IMR-90 (cell line): ENCODE measurements around the gene MCRIP2. TPM values are rescaled to one million over a fixed set of nuclear protein-coding genes. Genes with fewer than 3 reads are reported as not detected.

Source experiments
- ATAC-seq: fragments of 200-7000 bp; cut with Tn5 transposase; 2 replicates; pipeline ENCODE4 v1.9.1; 2020; ENCODE audit warnings: low read depth, mild to moderate bottlenecking, moderate library complexity
- BruUV-seq: library from RNA; stranded (reverse); fragments of 400-500 nt; replicated peaks from 2 replicates; lab custom pipeline; 2021; lab: Mats Ljungman, UMichigan
- CTCF ChIA-PET: fragments of 300-600 bp; formaldehyde crosslinking; extraction: SDS; loops from one replicate; lab custom pipeline; 2021; ENCODE audit warnings: antibody characterized with exemption; lab: Yijun Ruan, JAX
- POLR2A ChIA-PET: fragments of 300-600 bp; sonication (Branson Sonifier 250); formaldehyde crosslinking; loops from one replicate; lab custom pipeline; 2022; ENCODE audit warnings: antibody characterized with exemption; ENCODE audit not compliant: unreplicated experiment; lab: Charles Lee
- DNase-seq: peaks from one replicate; pipeline ENCODE4 v3.0.0; 2013
- H2AFZ ChIP-seq: replicated peaks from 2 replicates; pipeline ENCODE3; 2013; ENCODE audit warnings: low read length, mild to moderate bottlenecking; ENCODE audit not compliant: poor library complexity
- H2AK5ac ChIP-seq: 2 replicates; pipeline ENCODE4 v1.6.1; 2013; ENCODE audit warnings: low read depth, low read length, inconsistent platforms
- H2AK9ac ChIP-seq: replicated peaks from 2 replicates; pipeline ENCODE3; 2013; ENCODE audit warnings: mild to moderate bottlenecking, low read depth, low read length, moderate library complexity; ENCODE audit not compliant: poor library complexity
- H2BK120ac ChIP-seq: 2 replicates; pipeline ENCODE4 v1.6.1; 2013; ENCODE audit warnings: low read depth, low read length, inconsistent platforms
- H2BK15ac ChIP-seq: 3 replicates; pipeline ENCODE4 v1.6.1; 2013; ENCODE audit warnings: low read depth, low read length, inconsistent platforms
- H2BK20ac ChIP-seq: 2 replicates; pipeline ENCODE4 v1.6.1; 2013; ENCODE audit warnings: low read depth, mild to moderate bottlenecking, inconsistent platforms, low read length, moderate library complexity
- H2BK5ac ChIP-seq: 2 replicates; pipeline ENCODE4 v1.6.1; 2013; ENCODE audit warnings: mild to moderate bottlenecking, low read depth, low read length, inconsistent platforms; ENCODE audit not compliant: poor library complexity, severe bottlenecking
- H3K14ac ChIP-seq: replicated peaks from 2 replicates; pipeline ENCODE4 v1.6.1; 2013; ENCODE audit warnings: low read depth, low read length, inconsistent platforms
- H3K18ac ChIP-seq: 2 replicates; pipeline ENCODE4 v1.6.1; 2013; ENCODE audit warnings: low read depth, low read length, control low read depth
- H3K23ac ChIP-seq: 2 replicates; pipeline ENCODE4 v1.6.1; 2013; ENCODE audit warnings: low read depth, low read length, inconsistent platforms
- H3K27ac ChIP-seq: 2 replicates; pipeline ENCODE4 v1.5.1; 2013; ENCODE audit warnings: mild to moderate bottlenecking, control low read depth, low read length; ENCODE audit not compliant: insufficient read depth
- H3K27me3 ChIP-seq: 2 replicates; pipeline ENCODE4 v1.6.1; 2013; ENCODE audit warnings: low read length; ENCODE audit not compliant: control insufficient read depth, insufficient read depth
- H3K36me3 ChIP-seq: 2 replicates; pipeline ENCODE4 v1.6.1; 2013; ENCODE audit warnings: low read length, mixed read lengths; ENCODE audit not compliant: control insufficient read depth, insufficient read depth
- H3K4ac ChIP-seq: 2 replicates; pipeline ENCODE4 v1.6.1; 2013; ENCODE audit warnings: low read depth, low read length, inconsistent platforms
- H3K4me1 ChIP-seq: 2 replicates; pipeline ENCODE4 v1.6.1; 2013; ENCODE audit warnings: low read length, mixed read lengths; ENCODE audit not compliant: control insufficient read depth, insufficient read depth
- H3K4me2 ChIP-seq: 2 replicates; pipeline ENCODE4 v1.6.1; 2013; ENCODE audit warnings: low read depth, mild to moderate bottlenecking, control low read depth, low read length, moderate library complexity
- H3K4me3 ChIP-seq: 2 replicates; pipeline ENCODE4 v1.5.1; 2013; ENCODE audit warnings: low read depth, mild to moderate bottlenecking, control low read depth, low read length, moderate library complexity; ENCODE audit not compliant: insufficient read depth
- H3K56ac ChIP-seq: 2 replicates; pipeline ENCODE4 v1.6.1; 2013; ENCODE audit warnings: low read length, inconsistent platforms; ENCODE audit not compliant: insufficient read depth; ENCODE audit errors: extremely low read depth
- H3K79me1 ChIP-seq, 2 experiments: 2 replicates each; pipeline ENCODE4 v1.6.1; 2013; ENCODE audit warnings: low read length in 2 of 2, inconsistent platforms in 1 of 2, low read depth in 1 of 2
- H3K9ac ChIP-seq: 2 replicates; pipeline ENCODE4 v1.6.1; 2013; ENCODE audit warnings: low read depth, low read length, control low read depth
- H3K9me1 ChIP-seq: 2 replicates; pipeline ENCODE4 v1.6.1; 2013; ENCODE audit warnings: low read length, inconsistent platforms; ENCODE audit not compliant: insufficient read depth
- H3K9me3 ChIP-seq: 2 replicates; pipeline ENCODE4 v1.6.1; 2013; ENCODE audit warnings: low read length; ENCODE audit not compliant: control insufficient read depth, insufficient read depth
- H4K20me1 ChIP-seq: 2 replicates; pipeline ENCODE4 v1.6.1; 2013; ENCODE audit warnings: low read length, inconsistent platforms; ENCODE audit not compliant: insufficient read depth
- H4K5ac ChIP-seq: 2 replicates; pipeline ENCODE4 v1.6.1; 2013; ENCODE audit warnings: mild to moderate bottlenecking, low read depth, low read length, control low read depth
- H4K8ac ChIP-seq, 2 experiments: 2 replicates each; pipeline ENCODE4 v1.6.1; 2013; ENCODE audit warnings: low read depth in 2 of 2, low read length in 2 of 2, control low read depth in 1 of 2, inconsistent platforms in 1 of 2
- H4K91ac ChIP-seq: 2 replicates; pipeline ENCODE4 v1.6.1; 2013; ENCODE audit warnings: low read depth, low read length, inconsistent platforms; ENCODE audit not compliant: insufficient read depth
- CEBPB ChIP-seq: IDR thresholded peaks from 2 replicates; pipeline ENCODE4 v1.6.1; 2012; ENCODE audit warnings: low read depth, low read length, improper control_type of control experiment
- CHD1 ChIP-seq: IDR thresholded peaks from 2 replicates; pipeline ENCODE4 v1.6.1; 2012; ENCODE audit warnings: low read depth, low read length, improper control_type of control experiment
- CTCF ChIP-seq: conservative IDR thresholded peaks from 2 replicates; pipeline ENCODE4 v1.5.1; 2012; ENCODE audit warnings: mild to moderate bottlenecking, low read depth, low read length, improper control_type of control experiment
- ELK1 ChIP-seq: fragments of 150-350 bp; IDR thresholded peaks from 2 replicates; pipeline ENCODE4 v1.6.1; 2016; ENCODE audit warnings: low read depth, mild to moderate bottlenecking, low read length, moderate library complexity, borderline replicate concordance
- FOS ChIP-seq: fragments of 150-350 bp; IDR thresholded peaks from 2 replicates; pipeline ENCODE4 v1.6.1; 2016; ENCODE audit warnings: low read depth, low read length
- MAFK ChIP-seq: IDR thresholded peaks from 2 replicates; pipeline ENCODE4 v1.6.1; 2012; ENCODE audit warnings: low read depth, low read length, improper control_type of control experiment
- MAZ ChIP-seq: IDR thresholded peaks from 2 replicates; pipeline ENCODE4 v1.6.1; 2012; ENCODE audit warnings: low read depth, mild to moderate bottlenecking, low read length, improper control_type of control experiment, moderate library complexity, borderline replicate concordance
- MXI1 ChIP-seq: IDR thresholded peaks from 2 replicates; pipeline ENCODE4 v1.6.1; 2012; ENCODE audit warnings: low read depth, mild to moderate bottlenecking, low read length, moderate library complexity, borderline replicate concordance
- NFE2L2 ChIP-seq: fragments of 150-350 bp; IDR thresholded peaks from 2 replicates; pipeline ENCODE4 v1.6.1; 2016; ENCODE audit warnings: low read depth, mild to moderate bottlenecking, low read length
- POLR2A ChIP-seq: IDR thresholded peaks from 2 replicates; pipeline ENCODE4 v1.6.1; 2012; ENCODE audit warnings: mild to moderate bottlenecking, low read depth, low read length
- RAD21 ChIP-seq: IDR thresholded peaks from 2 replicates; pipeline ENCODE4 v1.6.1; 2012; ENCODE audit warnings: low read length, improper control_type of control experiment
- RCOR1 ChIP-seq: IDR thresholded peaks from 2 replicates; pipeline ENCODE4 v1.6.1; 2012; ENCODE audit warnings: mild to moderate bottlenecking, low read length, improper control_type of control experiment; ENCODE audit not compliant: insufficient replicate concordance
- RFX5 ChIP-seq: IDR thresholded peaks from 2 replicates; pipeline ENCODE4 v1.8.0; 2012; ENCODE audit warnings: low read depth, mild to moderate bottlenecking, low read length, moderate library complexity
- SMC3 ChIP-seq: fragments of 150-350 bp; IDR thresholded peaks from 2 replicates; pipeline ENCODE4 v1.6.1; 2016; ENCODE audit warnings: low read depth, mild to moderate bottlenecking, antibody characterized with exemption, low read length, moderate library complexity
- USF2 ChIP-seq: fragments of 150-350 bp; IDR thresholded peaks from 2 replicates; pipeline ENCODE4 v1.6.1; 2017; ENCODE audit warnings: mild to moderate bottlenecking, antibody characterized with exemption, low read length, low read depth
- WGBS, 2 experiments: methylation state at CpG; one replicate each; pipeline versions ENCODE4 v1.1.5 to v1.1.7; 2013; ENCODE audit warnings: missing lambda C conversion rate in 2 of 2; ENCODE audit not compliant: insufficient read length in 1 of 2; ENCODE audit errors: extremely low coverage in 2 of 2; 5-methylcytosine and 5-hydroxymethylcytosine counted together
- dilution Hi-C: fragments of 300-500 bp; cut with HindIII; formaldehyde crosslinking; loops from one replicate; pipeline ENCODE4 v1.14.3; 2018; ENCODE audit warnings: low sequenced_read_pairs; ENCODE audit not compliant: unreplicated experiment
- in situ Hi-C: fragments of 300-500 bp; cut with MboI; formaldehyde crosslinking; loops from 3 replicates; pipeline ENCODE4 v1.14.3; 2019; ENCODE audit warnings: low sequenced_read_pairs, inconsistent platforms, mixed read lengths
- intact Hi-C: fragments of 100-400 bp; cut with micrococcal nuclease; formaldehyde crosslinking; loops from 2 replicates; pipeline ENCODE4 v1.10.0; 2022
- polyA plus RNA-seq, 3 experiments: library from polyadenylated mRNA; depleted of rRNA; stranded (reverse); fragments of >200 nt; gene quantifications; 2 replicates each; pipeline ENCODE4 v1.2.3, GENCODE V29; 2012; ENCODE audit warnings: low replicate concordance in 1 of 3
- total RNA-seq: library from RNA; depleted of rRNA; stranded (reverse); fragments of >200 nt; gene quantifications from 2 replicates; pipeline ENCODE4 v1.2.3, GENCODE V29; 2012

The MCRIP2 gene
- total and polyA plus RNA-seq, 2 of the 4 experiments (the other 2 are of a cell fraction) = 6.3 to 19.6 TPM

- Histone ChIP-seq H2AFZ (no peak overlapping the region), H3K18ac (no peak overlapping the region), H3K9ac (no peak overlapping the region), H3K56ac (no peak overlapping the region), H3K27ac (no peak overlapping the region), H4K91ac (no peak overlapping the region), H3K4me3 (no peak overlapping the region), H3K14ac (no peak overlapping the region), H2BK5ac (no peak overlapping the region), H3K23ac (no peak overlapping the region), H3K4me1 (peaks cover 26% of the 10 kb centered on the region), H3K4me2 (no peak overlapping the region), H3K79me1 (peaks cover 3 to 29% of the 10 kb centered on the region in 2 experiments; a peak in 2 of 4 replicates), H2AK5ac (no peak overlapping the region), H4K20me1 (0 out of 2 replicates have a peak, but pooled peaks cover 3% of the 10 kb centered on the region), H2BK15ac (no peak overlapping the region), H3K9me3 (no peaks in the 10 kb centered on the region), H3K27me3 (no peaks in the 10 kb centered on the region), H3K4ac (no peak overlapping the region), H3K36me3 (peaks cover 19% of the 10 kb centered on the region; the same call in 1 of the 2 replicates), H2BK120ac (no peak overlapping the region), H4K5ac (no peak overlapping the region), H2AK9ac (no peak overlapping the region), H3K9me1 (no peaks in the 10 kb centered on the region; the same call in 1 of the 2 replicates), H2BK20ac (no peak overlapping the region), H4K8ac (no peak overlapping the region)
- no peak for ATAC-seq
- dilution Hi-C loops = no loop called here
- in situ Hi-C loops = no loop called here
- CTCF ChIA-PET = no interaction called here
- DNase-seq = no peak
- no TSS peak for BruUV-seq
- 56% methylated on average over 7 of the region's 11 CpGs; no CpG with 5 or more reads in 1 of the 2 experiments for WGBS, 2 experiments
- POLR2A ChIA-PET = no interaction called here
- no peak for TF ChIP-seq NFE2L2
- TF ChIP-seq CHD1 = no peak
- TF ChIP-seq RCOR1 = no peak
- TF ChIP-seq RFX5 = no peak
- no peak for TF ChIP-seq CTCF
- TF ChIP-seq USF2 = no peak
- no peak for TF ChIP-seq RAD21
- TF ChIP-seq CEBPB = no peak
- TF ChIP-seq SMC3 = no peak
- no peak for TF ChIP-seq MAZ
- TF ChIP-seq MXI1 = no peak
- no peak for TF ChIP-seq FOS
- no peak for TF ChIP-seq MAFK
- TF ChIP-seq POLR2A = no peak
- TF ChIP-seq ELK1 = no peak
- intact Hi-C loops = no loop called here
These were observed 11.8 kb upstream of the MCRIP2 start for GRCh38 chr16:629833-630248.
